SIG-M5 treated with dmso at 0.1 percent for 504 hours (cell line): Measurements from ENCODE around the gene MRPL52.
"Not testable (repeated sequence)": the region's sequence is repeated elsewhere in the genome, so short reads cannot be mapped to it uniquely, and the experiment has no call there.

Source experiments
- DNase-seq: peaks from one replicate; lab custom pipeline; 2025; ENCODE audit not compliant: unreplicated experiment; lab: John Stamatoyannopoulos, UW

MRPL52 gene

GRCh38 chr14:22852940-22853767, 23.5 kb downstream of the MRPL52 start:
- DNase-seq = peak; percentile 77

DNA sequence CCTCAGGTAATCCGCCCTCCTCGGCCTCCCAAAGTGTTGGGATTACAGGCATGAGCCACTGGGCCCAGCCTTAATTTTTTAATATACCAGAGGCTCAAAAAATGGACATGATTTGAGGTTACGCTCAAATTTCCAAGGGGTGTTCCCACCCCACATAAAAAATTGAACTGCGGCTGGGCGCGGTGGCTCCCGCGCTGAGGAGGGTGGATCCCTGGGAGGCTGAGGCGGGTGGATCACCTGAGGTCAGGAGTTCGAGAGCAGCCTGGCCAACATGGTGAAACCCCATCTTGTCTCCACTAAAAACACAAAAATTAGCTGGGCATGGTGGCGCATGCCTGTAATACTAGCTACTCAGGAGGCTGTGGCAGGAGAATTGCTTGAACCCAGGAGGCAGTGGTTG, 24.6 kb downstream of the MRPL52 start:
- DNase-seq = not testable (repeated sequence)

GRCh38 chr14:22854963-22855724, 25.5 kb downstream of the MRPL52 start:
- DNase-seq = no peak

DNA sequence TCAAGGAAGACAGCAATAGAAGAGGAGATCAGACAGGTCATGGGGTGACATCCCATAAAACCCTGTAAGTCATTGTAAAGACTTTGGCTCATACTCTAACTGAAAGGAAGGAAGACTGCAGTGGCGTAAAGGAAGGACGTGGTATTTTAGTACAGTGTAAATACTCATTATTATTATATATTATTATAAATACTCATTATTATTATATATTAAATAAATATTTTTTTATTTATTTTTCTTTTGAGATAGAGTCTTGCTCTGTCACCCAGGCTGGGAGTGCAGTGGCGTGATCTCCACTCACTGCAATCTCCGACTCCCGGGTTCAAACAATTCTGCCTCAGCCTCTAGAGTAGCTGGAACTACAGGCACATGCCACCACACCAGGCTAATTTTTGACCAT, 26.7 kb downstream of the MRPL52 start:
- DNase-seq = no peak

DNA sequence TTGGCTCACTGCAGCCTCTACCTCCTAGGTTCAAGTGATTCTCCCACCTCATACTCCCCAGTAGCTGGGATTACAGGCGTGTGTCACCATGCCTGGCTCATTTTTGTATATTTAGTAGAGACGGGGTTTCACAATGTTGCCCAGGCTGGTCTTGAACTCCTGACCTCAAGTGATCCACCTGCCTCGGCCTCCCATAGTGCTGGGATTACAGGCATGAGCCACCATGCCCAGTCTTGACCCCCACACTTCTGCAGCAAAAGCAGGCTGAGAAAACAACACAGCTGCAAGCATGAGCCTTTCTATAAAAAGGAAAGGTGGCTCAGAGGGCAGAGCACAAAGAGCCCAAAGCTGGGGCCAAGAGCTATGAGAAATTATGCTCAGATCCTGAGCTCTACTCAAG, 30.7 kb downstream of the MRPL52 start:
- not testable (repeated sequence) for DNase-seq

DNA sequence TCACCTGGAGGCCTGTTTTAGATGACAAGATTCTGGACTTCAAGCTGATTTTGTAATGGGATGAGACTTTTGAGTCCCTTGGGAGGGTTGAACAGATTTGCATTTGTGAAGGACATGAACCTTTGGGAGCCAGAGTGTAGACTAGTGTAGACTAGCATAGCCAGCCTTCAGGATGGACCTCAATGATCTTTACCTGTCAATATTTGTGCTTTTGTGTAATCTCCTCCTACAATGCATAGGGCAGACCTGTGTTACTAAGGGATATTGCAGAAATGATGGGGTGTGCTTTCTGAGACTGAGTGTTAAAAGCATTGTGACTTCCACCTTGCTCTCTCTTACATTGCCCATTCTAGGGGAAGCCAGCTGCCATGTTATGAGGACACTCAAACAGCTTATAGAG, 32.0 kb downstream of the MRPL52 start:
- no peak for DNase-seq

GRCh38 chr14:22864979-22865378, 35.3 kb downstream of the MRPL52 start:
- no peak for DNase-seq

DNA sequence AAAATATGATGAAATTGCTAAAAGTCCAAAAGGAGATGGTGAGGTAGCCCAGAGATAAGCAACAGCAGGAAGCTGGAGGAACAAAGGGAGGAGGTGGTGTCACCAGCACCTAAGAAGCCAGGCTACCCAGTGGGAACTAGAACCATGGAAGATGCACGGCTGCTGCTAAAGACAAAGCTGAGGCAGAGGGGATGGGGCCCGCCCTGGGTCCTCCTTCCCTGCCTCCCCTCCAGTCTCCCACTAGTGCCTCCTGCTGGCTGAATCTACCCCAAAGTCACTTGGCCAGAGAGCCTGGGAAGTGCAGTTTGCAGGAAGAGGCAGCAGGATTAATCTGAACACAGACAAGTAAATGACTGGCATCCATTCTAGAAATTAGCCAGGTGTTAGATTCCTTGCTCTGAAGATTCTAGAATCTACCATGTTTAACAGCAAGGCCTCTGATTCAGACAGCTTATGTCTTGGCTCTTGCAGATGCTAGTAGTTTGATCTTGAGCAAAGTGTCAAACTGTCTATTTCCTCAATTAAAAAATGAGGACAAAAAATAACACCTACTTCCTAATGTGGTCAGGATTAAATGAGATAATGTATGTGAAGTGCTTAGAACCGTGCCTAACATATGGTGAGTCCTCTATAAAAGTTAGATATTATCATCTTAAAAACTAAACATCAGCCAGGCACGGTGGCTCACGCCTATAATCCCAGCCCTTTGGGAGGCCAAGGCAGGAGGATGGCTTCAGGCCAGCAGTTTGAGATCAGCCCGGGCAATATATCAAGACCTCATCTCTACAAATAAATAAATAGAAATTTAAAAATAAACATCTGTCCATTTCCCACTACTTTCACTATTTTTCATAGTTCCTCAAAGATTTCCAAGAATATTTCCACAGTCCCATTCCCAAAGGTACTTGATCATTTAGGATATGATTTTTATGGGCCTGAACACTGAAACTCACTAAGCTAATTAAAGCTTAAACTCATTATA, 36.0 kb downstream of the MRPL52 start:
- no peak for DNase-seq

GRCh38 chr14:22866874-22867273, 37.2 kb downstream of the MRPL52 start:
- DNase-seq = no peak

DNA sequence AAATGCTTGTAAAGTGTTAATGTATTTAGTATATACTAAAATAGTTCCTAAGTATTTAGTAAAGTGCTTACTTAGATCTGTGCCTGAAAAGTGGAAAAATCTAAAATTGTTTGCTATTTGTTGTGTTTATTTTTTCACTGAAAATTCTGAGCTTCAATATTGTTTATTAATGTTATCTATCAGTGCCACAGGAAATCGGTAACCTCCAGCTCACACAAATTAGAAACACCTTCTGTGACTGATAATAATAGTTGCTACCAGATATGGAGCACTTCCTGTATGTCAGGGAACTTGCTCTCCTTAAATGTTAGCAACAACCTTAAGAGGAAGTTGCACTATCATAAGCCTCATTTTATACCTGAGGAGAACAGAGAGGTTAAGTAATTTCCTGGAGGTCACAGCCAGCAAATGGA, 41.1 kb downstream of the MRPL52 start:
- peak; percentile 86 for DNase-seq

DNA sequence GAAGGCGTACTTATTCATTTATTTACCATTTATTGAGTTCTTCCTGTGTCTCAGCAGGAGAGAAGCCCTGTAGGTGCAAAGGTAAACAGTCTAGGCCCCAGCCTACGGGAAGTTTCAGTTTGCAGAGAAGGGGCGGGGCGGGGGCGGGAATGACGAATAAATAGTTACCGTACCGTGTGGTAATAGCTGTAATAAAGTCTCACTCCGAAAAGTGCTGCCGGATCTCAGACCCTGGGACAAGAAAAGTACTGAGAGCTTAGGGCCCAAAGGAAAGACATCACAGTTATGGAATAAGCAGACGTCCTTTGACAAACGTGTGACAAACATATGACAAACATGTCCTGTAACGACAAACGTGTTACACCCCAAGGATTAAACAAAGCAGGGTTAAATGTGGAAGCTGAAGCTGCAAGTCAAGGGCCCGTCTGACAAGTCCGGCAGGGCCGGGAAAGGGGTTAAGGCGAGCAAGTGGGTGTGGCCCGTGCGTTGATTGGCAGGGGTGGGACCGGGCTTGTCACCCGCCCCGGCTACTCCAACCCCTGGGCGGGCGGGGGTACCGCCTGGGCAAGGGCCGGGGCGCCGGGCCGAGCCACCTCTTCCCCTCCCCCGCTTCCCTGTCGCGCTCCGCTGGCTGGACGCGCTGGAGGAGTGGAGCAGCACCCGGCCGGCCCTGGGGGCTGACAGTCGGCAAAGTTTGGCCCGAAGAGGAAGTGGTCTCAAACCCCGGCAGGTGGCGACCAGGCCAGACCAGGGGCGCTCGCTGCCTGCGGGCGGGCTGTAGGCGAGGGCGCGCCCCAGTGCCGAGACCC, 41.7 kb downstream of the MRPL52 start, which contains the start of gene LRP10:
Gene LRP10 (plus strand): TSS at position 517 of the 809 bp plus-strand sequence. CDS start 564 bp downstream, outside the sequence.
- peak; percentile 86 for DNase-seq

DNA sequence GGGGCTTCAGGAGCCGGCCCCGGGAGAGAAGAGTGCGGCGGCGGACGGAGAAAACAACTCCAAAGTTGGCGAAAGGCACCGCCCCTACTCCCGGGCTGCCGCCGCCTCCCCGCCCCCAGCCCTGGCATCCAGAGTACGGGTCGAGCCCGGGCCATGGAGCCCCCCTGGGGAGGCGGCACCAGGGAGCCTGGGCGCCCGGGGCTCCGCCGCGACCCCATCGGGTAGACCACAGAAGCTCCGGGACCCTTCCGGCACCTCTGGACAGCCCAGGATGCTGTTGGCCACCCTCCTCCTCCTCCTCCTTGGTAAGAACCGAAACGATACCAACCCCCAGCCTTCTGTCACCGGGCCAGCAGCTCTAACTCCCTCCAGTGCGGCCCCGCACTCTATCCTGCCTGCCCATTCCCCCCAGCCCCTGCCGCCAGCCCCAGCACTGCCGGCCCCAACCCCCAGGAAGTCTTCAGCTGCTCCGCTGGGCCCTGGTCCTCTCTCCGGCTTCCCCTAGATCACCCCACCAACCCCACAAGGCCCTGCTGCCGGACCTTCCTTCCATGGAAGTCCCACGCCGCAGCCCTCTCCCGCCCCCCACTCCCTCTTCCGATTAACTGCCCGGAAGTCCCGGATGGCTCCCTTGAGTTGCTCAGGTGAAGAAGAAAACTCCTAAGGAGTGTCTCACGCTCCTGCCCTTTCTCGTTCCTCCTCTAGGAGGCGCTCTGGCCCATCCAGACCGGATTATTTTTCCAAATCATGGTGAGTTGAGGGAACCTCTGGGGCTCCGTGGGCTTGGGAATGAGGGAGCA, 42.5 kb downstream of the MRPL52 start:
- DNase-seq = peak; percentile 65

DNA sequence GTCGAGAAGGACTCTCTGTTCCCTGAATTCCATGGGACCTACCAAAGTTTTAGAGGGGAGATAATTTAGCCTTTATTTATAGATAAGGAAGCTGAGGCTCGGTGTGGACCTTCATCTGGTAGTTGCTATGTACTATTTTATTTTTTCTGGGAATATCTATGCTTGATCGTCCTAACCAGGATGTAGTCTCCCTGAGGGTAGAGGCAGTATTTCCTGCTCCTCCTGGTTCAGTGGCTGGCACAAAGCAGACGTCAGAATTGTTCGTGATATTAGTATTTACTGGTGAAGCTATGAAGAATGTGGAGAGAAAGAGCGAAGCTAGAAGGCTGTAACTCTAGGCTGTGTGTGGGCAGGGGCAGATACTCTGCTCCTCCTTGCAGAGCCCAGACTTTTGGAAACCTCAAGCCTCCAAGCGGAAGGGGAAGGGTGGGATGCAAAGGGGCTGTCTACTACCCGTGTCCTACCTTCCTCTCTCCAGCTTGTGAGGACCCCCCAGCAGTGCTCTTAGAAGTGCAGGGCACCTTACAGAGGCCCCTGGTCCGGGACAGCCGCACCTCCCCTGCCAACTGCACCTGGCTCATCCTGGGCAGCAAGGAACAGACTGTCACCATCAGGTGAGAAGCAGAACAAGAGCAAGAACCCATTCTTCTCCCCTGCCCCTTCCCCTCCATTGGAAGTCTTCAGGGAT, 43.3 kb downstream of the MRPL52 start:
- DNase-seq = no peak

- DNase-seq = no peak
Measured at GRCh38 chr14:22875003-22875747, 45.5 kb downstream of the MRPL52 start.

- no peak for DNase-seq
Measured at GRCh38 chr14:22875748-22876319, 46.1 kb downstream of the MRPL52 start.

DNA sequence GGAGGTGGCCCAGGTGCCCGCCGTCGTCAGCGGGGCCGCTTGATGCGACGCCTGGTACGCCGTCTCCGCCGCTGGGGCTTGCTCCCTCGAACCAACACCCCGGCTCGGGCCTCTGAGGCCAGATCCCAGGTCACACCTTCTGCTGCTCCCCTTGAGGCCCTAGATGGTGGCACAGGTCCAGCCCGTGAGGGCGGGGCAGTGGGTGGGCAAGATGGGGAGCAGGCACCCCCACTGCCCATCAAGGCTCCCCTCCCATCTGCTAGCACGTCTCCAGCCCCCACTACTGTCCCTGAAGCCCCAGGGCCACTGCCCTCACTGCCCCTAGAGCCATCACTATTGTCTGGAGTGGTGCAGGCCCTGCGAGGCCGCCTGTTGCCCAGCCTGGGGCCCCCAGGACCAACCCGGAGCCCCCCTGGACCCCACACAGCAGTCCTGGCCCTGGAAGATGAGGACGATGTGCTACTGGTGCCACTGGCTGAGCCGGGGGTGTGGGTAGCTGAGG, 47.4 kb downstream of the MRPL52 start:
- DNase-seq = no peak
